Neuronal stem cell (in vitro differentiated cells): ENCODE measurements around the gene SERTAD3.

ENCODE experiments used
- DNase-seq: peaks from one replicate; pipeline ENCODE4 v3.0.0-alpha.2; 2013; ENCODE audit warnings: low spot score
- H2AFZ ChIP-seq: one replicate; pipeline ENCODE4 v1.6.1; 2013; ENCODE audit warnings: mild to moderate bottlenecking, low read length, inconsistent platforms
- H2AK5ac ChIP-seq: 2 replicates; pipeline ENCODE4 v1.6.1; 2013; ENCODE audit warnings: low read depth, mild to moderate bottlenecking, inconsistent platforms, low read length, moderate library complexity, mixed read lengths
- H2BK120ac ChIP-seq: 2 replicates; pipeline ENCODE4 v1.6.1; 2013; ENCODE audit warnings: low read depth, mild to moderate bottlenecking, inconsistent platforms, low read length, moderate library complexity, mixed read lengths
- H2BK12ac ChIP-seq: one replicate; pipeline ENCODE4 v1.6.1; 2013; ENCODE audit warnings: low read length, inconsistent platforms
- H2BK15ac ChIP-seq: 2 replicates; pipeline ENCODE4 v1.6.1; 2013; ENCODE audit warnings: mild to moderate bottlenecking, low read length, inconsistent platforms, mixed read lengths
- H2BK5ac ChIP-seq: one replicate; pipeline ENCODE4 v1.6.1; 2013; ENCODE audit warnings: inconsistent platforms, mild to moderate bottlenecking, low read length, moderate library complexity
- H3K14ac ChIP-seq: one replicate; pipeline ENCODE4 v1.6.1; 2013; ENCODE audit warnings: low read length, inconsistent platforms
- H3K18ac ChIP-seq: 2 replicates; pipeline ENCODE4 v1.6.1; 2013; ENCODE audit warnings: low read length, inconsistent platforms
- H3K23ac ChIP-seq: 2 replicates; pipeline ENCODE4 v1.6.1; 2013; ENCODE audit warnings: low read depth, mild to moderate bottlenecking, mixed read lengths, low read length, inconsistent platforms; ENCODE audit not compliant: poor library complexity
- H3K27ac ChIP-seq: replicated peaks from 3 replicates; pipeline ENCODE4 v1.5.1; 2013; ENCODE audit warnings: low read length, inconsistent platforms
- H3K27me3 ChIP-seq, 3 experiments: 2 replicates each; pipeline ENCODE4 v1.6.1; 2013; ENCODE audit warnings: low read length in 3 of 3, mild to moderate bottlenecking in 2 of 3, inconsistent platforms in 1 of 3, low read depth in 1 of 3, mixed read lengths in 1 of 3, moderate library complexity in 1 of 3; ENCODE audit not compliant: control insufficient read depth in 3 of 3, insufficient read depth in 3 of 3
- H3K36me3 ChIP-seq, 2 donors: replicated peaks in 1 of 2; 2 replicates each; pipeline ENCODE4 v1.6.1; 2013; ENCODE audit warnings: low read length in 2 of 2; ENCODE audit not compliant: control insufficient read depth in 2 of 2, insufficient read depth in 2 of 2
- H3K4ac ChIP-seq: 2 replicates; pipeline ENCODE4 v1.6.1; 2013; ENCODE audit warnings: inconsistent platforms, mild to moderate bottlenecking, low read length, moderate library complexity
- H3K4me1 ChIP-seq, 2 donors: 1 replicate in 1 of 2; 2 replicates in 1 of 2; pipeline ENCODE4 v1.6.1; 2013; ENCODE audit warnings: low read length in 2 of 2, low read depth in 1 of 2; ENCODE audit not compliant: control insufficient read depth in 2 of 2, insufficient read depth in 1 of 2
- H3K4me2 ChIP-seq: one replicate; pipeline ENCODE4 v1.6.1; 2013; ENCODE audit warnings: mild to moderate bottlenecking, low read length, inconsistent platforms; ENCODE audit not compliant: insufficient read depth, poor library complexity, severe bottlenecking
- H3K4me3 ChIP-seq, 2 donors: 2 replicates each; pipeline ENCODE4 v1.5.1; 2013; ENCODE audit warnings: low read length in 2 of 2, mild to moderate bottlenecking in 2 of 2, inconsistent platforms in 1 of 2, moderate library complexity in 1 of 2
- H3K79me1 ChIP-seq: one replicate; pipeline ENCODE4 v1.6.1; 2013; ENCODE audit warnings: low read depth, mild to moderate bottlenecking, inconsistent platforms, low read length, moderate library complexity
- H3K9ac ChIP-seq: one replicate; pipeline ENCODE4 v1.6.1; 2013; ENCODE audit warnings: mild to moderate bottlenecking, low read depth, low read length, inconsistent platforms; ENCODE audit not compliant: poor library complexity
- H3K9me3 ChIP-seq, 2 donors: replicated peaks in 1 of 2; 2 replicates each; pipeline versions ENCODE3 to v1.6.1; 2013; ENCODE audit warnings: low read length in 2 of 2, mild to moderate bottlenecking in 2 of 2, inconsistent platforms in 1 of 2, low read depth in 1 of 2, mixed read lengths in 1 of 2, moderate library complexity in 1 of 2; ENCODE audit not compliant: control insufficient read depth in 2 of 2, insufficient read depth in 1 of 2
- H4K8ac ChIP-seq: one replicate; pipeline ENCODE4 v1.6.1; 2013; ENCODE audit warnings: low read depth, mild to moderate bottlenecking, inconsistent platforms, low read length, moderate library complexity
- H4K91ac ChIP-seq: one replicate; pipeline ENCODE4 v1.6.1; 2013; ENCODE audit warnings: low read length, low read depth, mild to moderate bottlenecking, inconsistent platforms; ENCODE audit not compliant: poor library complexity
- WGBS, 2 donors: extraction: QIAGEN DNeasy Blood & Tissue Kit; methylation state at CpG; one replicate each; pipeline ENCODE4 v1.1.7; 2013; ENCODE audit warnings: missing lambda C conversion rate in 2 of 2, mixed read lengths in 1 of 2; ENCODE audit not compliant: insufficient read length in 2 of 2, insufficient replicate concordance in 1 of 2; ENCODE audit errors: extremely low coverage in 2 of 2; 5-methylcytosine and 5-hydroxymethylcytosine counted together

Gene SERTAD3

DNA sequence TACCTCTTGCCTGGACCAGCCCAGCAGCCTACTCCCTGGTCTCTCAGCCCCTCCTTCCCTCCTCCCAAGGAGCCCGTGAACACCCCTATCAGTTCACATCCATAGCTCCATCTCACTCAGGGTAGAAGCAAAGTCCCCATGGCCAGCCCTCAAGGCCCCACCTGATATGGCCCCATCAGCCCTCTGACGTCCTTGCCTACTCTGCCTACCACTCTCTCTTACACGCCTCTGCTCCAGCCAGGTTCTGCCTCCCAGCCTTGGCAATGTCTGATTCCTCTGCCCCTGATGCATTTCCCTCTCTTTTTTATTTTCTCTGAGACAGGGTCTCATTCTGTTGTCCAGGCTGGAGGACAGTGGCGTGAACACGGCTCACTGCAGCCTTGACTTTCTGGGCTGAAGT is 7.9 kb upstream of the SERTAD3 start:
- H3K14ac ChIP-seq = no peak overlapping the region
- H3K9ac ChIP-seq = no peak overlapping the region
- H4K91ac ChIP-seq = no peak overlapping the region
- no peak overlapping the region for H2AK5ac ChIP-seq
- no peak overlapping the region for H2BK12ac ChIP-seq
- peaks cover 3% of the 10 kb centered on the region for H3K79me1 ChIP-seq
- no peak overlapping the region for H3K4ac ChIP-seq
- H3K18ac ChIP-seq = no peak overlapping the region
- H2BK5ac ChIP-seq = no peak overlapping the region
- H3K36me3 ChIP-seq = no peaks in the 10 kb centered on the region
- H3K4me1 ChIP-seq = no peaks in the 10 kb centered on the region
- no peaks in the 10 kb centered on the region for H3K27me3 ChIP-seq
- no peak overlapping the region for H2BK120ac ChIP-seq
- no peaks in the 10 kb centered on the region for H3K9me3 ChIP-seq
- no CpG with 5 or more reads among the region's 5 CpGs for WGBS, 2 donors
- no peak overlapping the region for H2AFZ ChIP-seq
- no peak overlapping the region for H4K8ac ChIP-seq
- no peak overlapping the region for H2BK15ac ChIP-seq
- no peak for DNase-seq
- no peak overlapping the region for H3K4me3 ChIP-seq
- H3K4me2 ChIP-seq = no peak overlapping the region
- no peak overlapping the region for H3K23ac ChIP-seq
- no peak overlapping the region for H3K27ac ChIP-seq

DNA sequence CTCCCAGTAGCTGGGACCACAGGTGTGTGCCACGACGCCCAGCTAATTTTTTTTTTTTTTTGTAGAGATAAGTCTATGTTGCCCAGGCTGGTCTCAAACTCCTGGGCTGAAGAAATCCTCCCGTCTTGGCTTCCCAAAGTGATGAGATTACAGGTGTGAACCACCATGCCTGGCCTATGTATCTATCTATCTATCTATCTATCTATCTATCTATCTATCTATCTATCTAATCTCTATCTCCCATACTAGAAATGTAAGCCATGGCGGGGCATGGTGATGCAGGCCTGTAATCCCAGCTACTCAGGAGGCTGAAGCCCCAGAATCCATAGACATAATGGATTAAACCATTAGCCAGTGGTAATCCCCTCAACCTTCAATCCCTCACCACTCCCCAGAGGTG is 6.5 kb upstream of the SERTAD3 start:
- H3K27me3 ChIP-seq = no peaks in the 10 kb centered on the region
- H3K9me3 ChIP-seq = no peaks in the 10 kb centered on the region
- H2BK120ac ChIP-seq = no peak overlapping the region
- no peak overlapping the region for H3K9ac ChIP-seq
- H3K27ac ChIP-seq = no peak overlapping the region
- no peak overlapping the region for H3K18ac ChIP-seq
- no peak overlapping the region for H3K4me3 ChIP-seq
- H2AK5ac ChIP-seq = no peak overlapping the region
- no peak overlapping the region for H3K23ac ChIP-seq
- no peak overlapping the region for H4K91ac ChIP-seq
- no peaks in the 10 kb centered on the region for H3K36me3 ChIP-seq
- H3K4ac ChIP-seq = no peak overlapping the region
- no peak overlapping the region for H2BK15ac ChIP-seq
- no peak overlapping the region for H3K4me2 ChIP-seq
- H4K8ac ChIP-seq = no peak overlapping the region
- peaks cover 3% of the 10 kb centered on the region for H3K79me1 ChIP-seq
- no CpG with 5 or more reads among the region's 4 CpGs for WGBS, 2 donors
- H3K14ac ChIP-seq = no peak overlapping the region
- no peak for DNase-seq
- H2BK12ac ChIP-seq = no peak overlapping the region
- no peak overlapping the region for H2BK5ac ChIP-seq
- H2AFZ ChIP-seq = no peak overlapping the region
- peaks cover 8% of the 10 kb centered on the region in 2 donors for H3K4me1 ChIP-seq

DNA sequence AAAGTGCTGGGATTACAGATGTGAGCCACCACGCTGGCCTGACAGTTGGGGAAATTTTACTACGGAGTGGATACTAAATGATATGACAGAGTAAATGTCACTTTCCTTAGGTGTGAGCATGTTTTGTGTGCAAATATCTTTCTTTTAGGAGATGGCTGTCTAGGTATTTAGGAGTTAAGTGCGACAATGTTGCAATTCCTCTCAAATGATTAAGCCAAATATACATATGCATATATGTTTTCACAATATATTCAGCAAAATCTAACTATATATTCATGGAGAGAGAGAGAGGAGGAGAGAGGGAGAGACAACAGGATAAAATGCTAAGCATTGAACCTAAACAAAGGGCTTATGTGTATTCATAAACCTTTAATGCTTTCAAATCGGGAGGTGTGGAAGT is 5.4 kb upstream of the SERTAD3 start:
- DNase-seq = no peak
- H4K91ac ChIP-seq = no peak overlapping the region

DNA sequence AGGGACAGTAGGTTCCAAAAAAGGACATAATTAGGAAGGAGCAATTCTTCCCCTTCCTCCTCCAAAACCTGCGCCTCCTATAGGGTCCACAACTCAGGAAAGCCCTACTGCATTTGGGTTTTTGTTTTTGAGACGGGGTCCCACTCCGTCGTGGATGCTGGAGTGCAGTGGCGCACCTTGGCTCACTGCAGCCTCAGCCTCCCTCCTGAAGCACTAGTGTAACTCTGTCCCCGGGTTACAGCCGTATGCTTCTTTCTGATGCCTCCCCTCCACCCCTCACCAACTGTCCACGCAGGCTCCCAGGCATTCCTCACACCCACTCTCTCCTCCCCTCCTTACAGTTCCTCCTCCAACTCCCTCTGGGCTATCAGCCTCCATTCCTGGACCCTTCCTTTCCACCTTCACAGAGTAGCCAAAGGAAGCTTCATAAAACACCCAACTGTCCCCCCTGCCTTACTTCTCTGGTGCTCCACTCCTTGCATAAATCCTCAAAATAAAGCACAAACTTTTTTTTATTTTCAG is 2.2 kb upstream of the SERTAD3 start:
- Histone ChIP-seq H3K27ac (peak overlapping the region; percentile 20), H2AFZ (peak overlapping the region; percentile 17), H2BK120ac (peak overlapping the region; percentile 13), H3K79me1 (peaks cover 11% of the 10 kb centered on the region), H3K4ac (no peak overlapping the region), H3K14ac (no peak overlapping the region), H2BK15ac (peak overlapping the region; percentile 70), H3K9ac (no peak overlapping the region), H3K4me3 (no peak overlapping the region), H3K9me3 (no peaks in the 10 kb centered on the region), H2BK5ac (no peak overlapping the region), H3K4me2 (no peak overlapping the region), H3K18ac (peak overlapping the region; percentile 82), H4K8ac (no peak overlapping the region), H3K23ac (peak overlapping the region; percentile 29), H2BK12ac (no peak overlapping the region), H3K4me1 (peaks cover 15 to 32% of the 10 kb centered on the region in 2 donors), H3K36me3 (peaks cover 6 to 14% of the 10 kb centered on the region in 2 donors), H3K27me3 (no peaks in the 10 kb centered on the region), H2AK5ac (peak overlapping the region; percentile 85), H4K91ac (no peak overlapping the region)
- WGBS, 2 donors = no CpG with 5 or more reads among the region's 8 CpGs
- no peak for DNase-seq

More for the DNA sequence above, 5.4 kb upstream of the SERTAD3 start:
- no peaks in the 10 kb centered on the region for H3K36me3 ChIP-seq
- no peak overlapping the region for H3K14ac ChIP-seq
- H3K18ac ChIP-seq = no peak overlapping the region
- peaks cover 3% of the 10 kb centered on the region for H3K79me1 ChIP-seq
- no peak overlapping the region for H2AFZ ChIP-seq
- H3K4ac ChIP-seq = no peak overlapping the region
- no peak overlapping the region for H3K4me3 ChIP-seq
- H3K27ac ChIP-seq = no peak overlapping the region
- no peaks in the 10 kb centered on the region for H3K27me3 ChIP-seq
- no peak overlapping the region for H2BK5ac ChIP-seq
- no CpG with 5 or more reads among the region's 4 CpGs for WGBS, 2 donors
- no peak overlapping the region for H2BK120ac ChIP-seq
- no peak overlapping the region for H2BK15ac ChIP-seq
- H3K23ac ChIP-seq = no peak overlapping the region
- H4K8ac ChIP-seq = no peak overlapping the region
- no peak overlapping the region for H3K9ac ChIP-seq
- no peaks in the 10 kb centered on the region for H3K9me3 ChIP-seq
- no peak overlapping the region for H2BK12ac ChIP-seq
- no peak overlapping the region for H3K4me2 ChIP-seq
- peaks cover 12 to 15% of the 10 kb centered on the region in 2 donors for H3K4me1 ChIP-seq
- no peak overlapping the region for H2AK5ac ChIP-seq
